ENCODE measurements around the gene PGAP1. TPM values are rescaled to one million over a fixed set of nuclear protein-coding genes. Genes with fewer than 3 reads are reported as not detected.
A peak's percentile ranks its signal among the peaks of the same experiment; 100 is the strongest.

PGAP1 gene
- total RNA-seq, 4 donors from 2014 or later = 6.9 to 26.0 (median 14.0) TPM

DNA sequence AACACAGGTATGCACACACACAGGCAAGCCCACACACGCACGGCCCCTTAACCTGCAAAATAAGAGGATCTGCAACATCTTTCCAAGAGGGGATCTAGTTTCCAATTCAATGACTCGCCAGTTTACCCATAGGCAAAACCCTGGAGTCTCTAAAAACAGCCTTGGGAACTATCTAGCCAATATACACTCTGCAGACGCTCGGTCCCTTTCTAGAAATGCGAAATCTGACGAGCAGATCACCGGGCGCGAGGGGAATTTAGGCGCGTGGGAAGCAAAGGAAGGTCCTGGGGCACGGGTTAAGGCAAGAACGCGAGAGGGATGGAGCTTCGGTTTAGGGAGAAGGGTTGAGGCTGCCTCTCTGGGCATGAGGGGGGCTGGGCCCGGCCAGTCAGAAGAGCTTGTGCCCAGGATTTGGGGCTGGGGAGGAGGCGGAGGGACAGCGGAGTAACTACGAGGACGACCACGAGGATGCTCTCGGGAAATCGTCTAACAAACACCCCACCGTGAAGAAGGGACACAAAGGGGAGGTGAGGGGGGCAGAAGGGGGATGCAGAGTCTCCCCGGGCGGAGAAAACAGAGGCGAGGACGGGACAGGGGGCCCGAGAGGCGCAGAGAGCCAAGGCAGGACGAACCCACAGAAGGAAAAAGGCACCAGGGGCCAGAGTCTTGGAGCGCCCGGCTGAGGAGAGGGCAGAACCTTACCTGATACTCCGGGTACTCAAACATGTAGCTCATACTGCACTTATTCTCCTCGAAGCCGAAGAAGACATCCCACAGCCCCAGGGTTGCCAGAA lies 542 bp downstream of the PGAP1 start:
- Histone ChIP-seq H3K27ac (peak overlapping the region; percentile 66 to 89 (median 87)), H3K4me3 (replicated peaks in 1 of 3) (peak overlapping the region; percentile 65 to 95 (median 68)), H3K4me1 (peaks cover 0 to 4% of the 10 kb centered on the region in 2 donors), H3K9me3 (no peaks in the 10 kb centered on the region), H3K27me3 (no peaks in the 10 kb centered on the region), H3K36me3 (no peaks in the 10 kb centered on the region)
- WGBS, 2 donors = 1% methylated on average over 37 of the region's 37 CpGs
- intact Hi-C loops (cut with DNase I) = no loop called here
- DNase-seq = peak; percentile 23 to 26
- no peak for TF ChIP-seq POLR2A (IDR thresholded peaks at IDR 0.05)
- TF ChIP-seq, protein P1, sequence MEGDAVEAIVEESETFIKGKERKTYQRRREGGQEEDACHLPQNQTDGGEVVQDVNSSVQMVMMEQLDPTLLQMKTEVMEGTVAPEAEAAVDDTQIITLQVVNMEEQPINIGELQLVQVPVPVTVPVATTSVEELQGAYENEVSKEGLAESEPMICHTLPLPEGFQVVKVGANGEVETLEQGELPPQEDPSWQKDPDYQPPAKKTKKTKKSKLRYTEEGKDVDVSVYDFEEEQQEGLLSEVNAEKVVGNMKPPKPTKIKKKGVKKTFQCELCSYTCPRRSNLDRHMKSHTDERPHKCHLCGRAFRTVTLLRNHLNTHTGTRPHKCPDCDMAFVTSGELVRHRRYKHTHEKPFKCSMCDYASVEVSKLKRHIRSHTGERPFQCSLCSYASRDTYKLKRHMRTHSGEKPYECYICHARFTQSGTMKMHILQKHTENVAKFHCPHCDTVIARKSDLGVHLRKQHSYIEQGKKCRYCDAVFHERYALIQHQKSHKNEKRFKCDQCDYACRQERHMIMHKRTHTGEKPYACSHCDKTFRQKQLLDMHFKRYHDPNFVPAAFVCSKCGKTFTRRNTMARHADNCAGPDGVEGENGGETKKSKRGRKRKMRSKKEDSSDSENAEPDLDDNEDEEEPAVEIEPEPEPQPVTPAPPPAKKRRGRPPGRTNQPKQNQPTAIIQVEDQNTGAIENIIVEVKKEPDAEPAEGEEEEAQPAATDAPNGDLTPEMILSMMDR (IDR thresholded peaks at IDR 0.05) = no peak

DNA sequence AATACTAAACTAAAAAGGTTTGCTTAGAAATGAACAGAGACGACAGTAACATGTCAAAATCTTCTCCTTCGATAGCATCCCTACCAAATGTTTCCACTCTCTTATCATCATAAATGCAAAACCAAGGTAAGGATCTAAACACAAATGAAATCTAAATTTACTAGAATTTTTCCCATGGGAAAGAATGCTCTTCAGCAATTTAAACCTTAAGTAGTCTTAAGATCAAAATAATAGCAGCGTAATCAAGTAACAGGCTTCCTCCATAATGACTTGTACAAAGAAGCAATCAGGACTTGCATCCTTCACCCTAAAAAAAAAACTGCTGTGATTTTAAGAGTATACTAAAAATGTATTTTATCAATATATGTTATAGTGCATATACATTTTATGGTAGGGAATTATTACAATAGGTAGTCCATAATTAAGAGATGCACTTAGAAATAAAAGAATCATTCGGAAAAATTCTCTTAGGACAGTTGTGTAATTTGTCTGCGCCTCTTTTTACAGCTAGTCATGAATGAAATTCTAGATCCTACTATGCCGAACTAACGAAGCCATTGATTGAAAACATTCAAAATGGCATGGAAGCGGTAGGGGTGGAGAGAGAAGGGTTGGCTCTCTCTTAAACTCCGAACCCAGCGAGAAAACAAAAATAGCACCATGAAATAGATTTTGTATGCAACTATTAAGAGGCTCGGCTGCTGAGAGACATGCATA lies 1.3 kb downstream of the PGAP1 start:
- DNase-seq = no peak
- peaks cover 0 to 4% of the 10 kb centered on the region in 2 donors for H3K4me1 ChIP-seq
- H3K4me3 ChIP-seq (replicated peaks in 1 of 3) = peak overlapping the region in 2 of 3 donors; percentile 65 to 95
- WGBS, 2 donors = 25 to 28% methylated on average over 11 of the region's 11 CpGs
- H3K36me3 ChIP-seq = no peaks in the 10 kb centered on the region
- no peaks in the 10 kb centered on the region for H3K9me3 ChIP-seq
- intact Hi-C loops (cut with DNase I) = no loop called here
- TF ChIP-seq POLR2A (IDR thresholded peaks at IDR 0.05) = no peak
- TF ChIP-seq, protein P1 (IDR thresholded peaks at IDR 0.05) = no peak
- no peak overlapping the region for H3K27ac ChIP-seq
- H3K27me3 ChIP-seq = no peaks in the 10 kb centered on the region

DNA sequence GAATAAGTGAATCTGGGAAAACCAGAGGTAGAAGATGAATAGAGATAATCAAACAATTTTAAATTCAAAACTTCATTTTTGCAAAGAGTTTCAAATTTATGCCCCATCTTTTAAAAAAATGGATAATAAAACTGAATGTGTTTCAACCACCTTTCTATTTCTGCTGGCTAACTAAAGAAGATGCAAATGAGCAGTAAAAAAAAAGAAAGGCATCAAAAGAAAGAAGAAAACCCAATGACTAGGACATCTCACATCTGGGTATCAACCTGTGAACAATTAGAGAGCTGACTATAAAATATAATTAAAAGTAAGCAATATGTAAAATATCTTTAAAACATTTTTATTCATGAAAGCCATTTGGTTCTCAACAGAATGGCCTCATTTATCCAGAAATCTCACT lies 2.5 kb downstream of the PGAP1 start:
- intact Hi-C loops (cut with DNase I) = no loop called here
- no peaks in the 10 kb centered on the region for H3K9me3 ChIP-seq
- H3K27ac ChIP-seq = no peak overlapping the region
- H3K4me3 ChIP-seq (replicated peaks in 1 of 3) = no peak overlapping the region
- DNase-seq = no peak
- peaks cover 0 to 4% of the 10 kb centered on the region in 2 donors for H3K4me1 ChIP-seq
- H3K36me3 ChIP-seq = no peaks in the 10 kb centered on the region
- no peaks in the 10 kb centered on the region for H3K27me3 ChIP-seq
- TF ChIP-seq POLR2A (IDR thresholded peaks at IDR 0.05) = no peak
- TF ChIP-seq, protein P1 (IDR thresholded peaks at IDR 0.05) = no peak

DNA sequence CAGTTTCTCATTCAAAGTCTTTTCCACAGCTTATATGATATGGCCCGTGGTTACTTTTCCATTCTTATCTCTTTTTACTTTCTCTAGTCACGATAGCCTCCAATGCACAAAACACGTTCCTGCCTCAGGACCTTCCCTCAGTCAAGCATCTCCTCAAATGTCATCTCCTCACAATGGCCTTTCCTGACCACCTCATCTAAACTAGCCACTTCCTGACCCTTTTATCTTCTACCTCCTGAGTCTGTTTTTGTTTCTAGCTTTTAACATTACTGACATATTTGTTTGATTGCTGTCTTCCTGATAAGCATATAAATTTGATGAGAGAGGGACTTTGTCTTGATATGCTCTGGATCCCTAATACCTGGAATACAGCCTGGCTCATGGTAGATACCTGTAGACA lies 7.6 kb downstream of the PGAP1 start:
- intact Hi-C loops (cut with DNase I) = no loop called here

More for the DNA sequence above, 7.6 kb downstream of the PGAP1 start:
- Histone ChIP-seq H3K4me3 (replicated peaks in 1 of 3) (no peak overlapping the region), H3K36me3 (no peaks in the 10 kb centered on the region), H3K27ac (no peak overlapping the region), H3K9me3 (no peaks in the 10 kb centered on the region), H3K4me1 (no peaks in the 10 kb centered on the region), H3K27me3 (no peaks in the 10 kb centered on the region)
- 92 to 96% methylated on average over 3 of the region's 3 CpGs for WGBS, 2 donors
- TF ChIP-seq, protein P1 (IDR thresholded peaks at IDR 0.05) = no peak
- no peak for TF ChIP-seq POLR2A (IDR thresholded peaks at IDR 0.05)
- no peak for DNase-seq
